ENCODE data around the gene WNT7A.
A peak's percentile ranks its signal among the peaks of the same experiment; 100 is the strongest.
"Not testable (repeated sequence)": the region's sequence is repeated elsewhere in the genome, so short reads cannot be mapped to it uniquely, and the experiment has no call there.

Gene WNT7A

DNA sequence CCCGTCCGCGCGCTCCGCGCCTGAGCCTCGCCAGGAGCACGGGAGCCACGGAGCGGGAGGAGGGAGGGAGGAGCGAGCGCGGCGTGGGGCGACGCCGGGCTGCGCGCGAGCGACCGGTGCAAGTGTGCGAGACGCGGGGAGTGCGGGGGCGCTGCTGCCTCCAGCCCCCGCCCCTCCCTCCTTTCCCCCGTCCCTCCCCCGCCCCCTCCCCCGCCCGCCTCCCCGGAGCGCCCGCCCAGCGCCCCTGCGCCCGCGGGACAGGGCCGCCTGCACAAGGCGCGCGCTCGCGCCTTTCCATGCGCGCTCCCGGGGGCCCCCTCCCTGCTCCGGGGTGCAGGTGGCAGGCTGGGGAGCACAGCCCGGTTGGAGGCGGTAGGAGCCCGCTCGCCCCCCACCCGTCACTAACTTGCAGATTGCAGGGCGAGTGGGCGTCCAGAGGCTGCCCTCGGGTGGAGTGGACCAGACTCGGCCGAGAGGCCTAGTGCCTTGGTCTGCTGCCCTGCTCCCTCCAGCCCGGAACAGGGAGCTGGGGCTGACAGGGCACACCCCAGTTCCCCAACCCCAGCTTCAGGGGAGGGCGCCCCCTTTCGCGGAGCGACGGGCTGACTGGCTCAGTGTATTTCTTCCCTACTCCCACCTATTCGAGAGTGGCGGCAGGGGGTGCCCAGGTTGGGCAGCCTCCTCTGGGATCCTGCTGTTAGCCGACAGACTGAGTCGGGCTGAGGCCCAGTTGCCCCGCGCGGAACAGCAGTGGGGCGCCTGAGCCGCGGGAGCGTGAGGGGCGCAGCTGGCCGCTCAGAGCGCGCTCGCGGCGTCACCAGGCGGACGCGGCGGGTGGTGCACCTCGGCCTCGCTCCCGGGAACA, at the start of gene WNT7A:
WNT7A (minus strand) TSS at position 126 of the 865 bp plus-strand sequence. CDS start 255 bp downstream, outside the sequence.
- no peak for DNase-seq (ENCODE audit: low read depth in 2 of 2, low spot score in 1 of 2)

- not testable (repeated sequence) for DNase-seq (ENCODE audit: low read depth in 2 of 2, low spot score in 1 of 2)
These were observed 48.9 kb upstream of the WNT7A start for GRCh38 chr3:13928741-13929140.

DNA sequence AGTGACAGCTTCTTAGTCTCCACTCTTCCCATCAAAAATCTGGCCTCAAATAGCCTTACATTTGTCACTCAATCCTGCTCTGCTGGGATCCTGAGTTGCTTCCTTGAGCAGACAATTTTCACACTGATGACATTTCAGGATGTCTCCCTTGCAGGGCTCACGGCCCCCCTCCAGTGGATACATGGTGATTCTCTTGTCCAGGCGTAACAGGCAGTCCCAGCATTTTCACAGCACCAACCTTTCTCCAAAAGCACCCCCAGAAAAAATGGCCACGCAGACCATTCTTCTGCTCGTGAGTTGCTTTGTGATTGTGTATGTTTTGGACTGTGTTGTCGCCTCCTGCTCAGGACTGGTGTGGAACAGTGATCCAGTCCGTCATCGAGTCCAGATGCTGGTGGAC, 47.4 kb upstream of the WNT7A start:
- DNase-seq (ENCODE audit: low read depth in 2 of 2, low spot score in 1 of 2), result no peak

DNA sequence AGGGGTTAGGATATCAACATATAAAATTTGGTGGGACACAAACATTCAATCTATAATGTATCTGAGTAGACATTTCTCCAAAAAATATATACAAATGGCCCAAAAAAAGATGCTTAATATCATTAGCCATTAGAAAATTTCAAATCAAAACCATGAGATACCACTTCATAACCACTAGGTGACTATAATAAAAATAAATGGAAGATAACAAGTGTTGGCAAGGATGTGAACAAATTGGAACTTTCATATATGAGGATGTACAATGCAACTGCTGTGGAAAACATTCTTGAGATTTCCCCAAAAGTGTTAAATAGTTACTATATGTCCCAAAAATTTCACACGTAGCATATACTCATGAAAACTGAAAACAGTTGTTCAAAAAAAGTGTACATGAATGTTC, 36.5 kb upstream of the WNT7A start:
- no peak for DNase-seq (ENCODE audit: low read depth in 2 of 2, low spot score in 1 of 2)

DNA sequence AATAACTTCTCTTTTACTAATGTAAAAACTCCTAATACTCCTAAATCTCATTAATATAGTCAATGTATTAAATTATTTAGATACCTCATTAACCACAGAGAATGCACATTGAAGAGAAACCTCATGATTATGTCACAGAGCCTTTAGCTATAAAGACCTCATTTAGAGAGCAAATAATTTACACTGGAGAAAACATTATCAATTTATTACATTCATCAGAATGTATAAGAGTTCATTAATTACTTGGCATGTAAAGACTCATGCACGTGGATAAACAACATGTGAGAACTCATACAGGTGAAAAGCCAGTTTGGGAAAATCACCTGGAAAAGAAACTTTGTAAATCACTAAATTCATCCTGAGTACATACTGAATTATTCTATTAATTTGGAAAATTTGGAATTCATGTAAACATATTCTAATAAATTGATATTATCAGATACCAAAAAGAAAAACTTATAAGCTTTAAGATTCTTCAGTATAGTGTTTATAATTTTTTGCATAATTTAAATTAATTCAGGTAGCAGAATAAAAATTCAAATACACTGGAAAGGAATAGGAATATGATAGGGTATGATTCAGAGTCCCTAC, 22.9 kb upstream of the WNT7A start:
- DNase-seq (ENCODE audit: low read depth in 2 of 2, low spot score in 1 of 2), result no peak

GRCh38 chr3:13901935-13902584, 22.2 kb upstream of the WNT7A start:
- DNase-seq (ENCODE audit: low read depth in 2 of 2, low spot score in 1 of 2), result no peak

DNA sequence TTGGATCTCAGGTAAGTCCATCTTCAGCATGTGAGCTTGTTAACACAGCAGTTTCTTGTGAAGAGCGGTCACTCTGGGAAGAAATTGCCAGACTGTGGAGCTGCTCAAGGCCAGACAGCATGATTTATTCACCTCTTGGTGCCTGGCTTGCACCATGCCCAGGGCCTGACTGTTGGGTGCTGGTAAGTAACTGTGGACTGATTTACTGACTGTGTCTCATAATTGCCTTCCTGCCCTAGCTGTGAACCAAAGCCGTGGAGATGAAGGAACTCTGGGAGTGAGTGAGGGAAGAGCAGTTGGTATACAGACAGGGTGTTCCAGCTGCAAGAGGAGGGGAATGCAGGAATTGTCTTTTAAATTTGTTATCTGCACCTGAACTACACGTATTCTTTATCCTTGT, 18.5 kb upstream of the WNT7A start:
- no peak for DNase-seq (ENCODE audit: low read depth in 2 of 2, low spot score in 1 of 2)

DNA sequence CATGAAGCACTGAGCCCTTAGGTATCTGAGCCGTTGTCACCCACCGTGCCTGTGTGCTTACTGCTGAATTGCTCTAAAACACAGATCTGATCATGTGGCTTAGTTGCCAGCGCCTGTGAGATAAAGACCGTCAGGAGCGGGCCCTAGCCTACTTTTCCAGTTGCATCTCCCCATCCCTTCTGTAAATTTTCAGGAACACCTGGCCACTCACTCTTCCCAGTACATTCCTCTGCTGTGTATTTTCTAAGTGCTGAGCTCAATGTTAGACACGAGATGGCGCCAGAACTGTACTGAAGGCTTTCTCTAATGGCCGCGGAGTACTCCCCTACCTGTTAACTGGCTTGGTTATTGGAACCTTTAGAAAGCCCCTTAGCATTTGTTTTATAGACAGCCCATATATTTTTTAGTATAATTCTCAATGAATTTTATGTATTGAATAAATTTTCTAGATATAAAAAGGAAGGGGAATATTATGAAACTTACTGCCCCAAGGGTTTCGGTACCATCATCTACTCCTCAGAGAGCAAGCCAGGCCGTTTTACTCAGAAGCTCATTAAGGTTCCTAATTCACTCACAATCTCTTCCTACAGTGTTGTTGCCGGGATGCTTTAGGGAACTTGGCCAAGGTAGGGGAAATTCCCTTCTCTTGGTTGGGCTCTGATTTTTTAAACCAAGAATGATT, 16.7 kb upstream of the WNT7A start:
- DNase-seq (ENCODE audit: low read depth in 2 of 2, low spot score in 1 of 2), result peak in 1 of 2 donors; percentile 35

DNA sequence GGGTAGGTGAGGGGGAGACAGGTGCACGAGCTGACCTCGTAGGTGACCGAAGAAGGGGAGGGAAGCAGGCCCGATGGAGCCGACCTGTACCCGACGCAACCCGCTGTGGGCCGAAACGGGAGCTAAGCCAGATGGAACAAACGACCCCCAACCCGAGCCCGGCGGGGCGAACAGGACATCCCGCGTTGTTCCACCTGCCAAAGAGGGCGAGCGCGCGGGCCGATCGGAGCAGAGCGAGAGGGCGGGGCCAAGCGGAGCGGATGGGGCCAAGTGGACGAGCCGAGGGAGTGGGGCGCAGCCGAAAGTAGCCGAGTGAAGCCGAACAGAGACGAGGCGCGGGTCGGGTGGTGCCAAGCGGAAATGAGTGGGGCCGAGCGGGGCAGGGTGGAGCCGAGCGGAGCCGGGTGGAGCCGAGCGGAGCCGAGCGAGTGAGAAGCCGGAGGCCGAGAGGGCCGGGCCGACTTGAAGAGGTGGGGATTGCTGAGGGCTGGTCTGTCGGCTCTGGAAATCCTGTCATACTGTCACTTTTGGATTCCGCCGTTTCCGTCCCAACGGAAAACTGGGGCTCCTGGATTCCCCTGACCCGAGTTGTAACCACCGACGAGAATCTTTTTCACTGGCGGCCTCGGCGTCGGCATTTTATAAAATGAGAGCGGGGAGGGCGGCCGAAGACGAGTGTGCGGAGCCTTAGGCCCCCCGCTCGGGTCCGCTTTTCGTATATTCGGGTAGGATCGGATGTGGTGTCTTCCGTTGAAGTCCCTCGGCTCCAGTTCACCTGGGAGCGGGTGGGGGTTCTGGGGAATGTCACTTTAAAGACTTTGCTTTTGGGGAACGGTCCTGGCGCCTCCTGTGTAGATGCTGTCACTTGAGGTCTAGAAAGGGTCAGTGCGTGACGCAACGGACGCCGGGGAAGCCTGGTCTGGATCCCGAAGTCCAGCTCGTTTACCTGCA, 15.6 kb upstream of the WNT7A start:
- DNase-seq (ENCODE audit: low read depth in 2 of 2, low spot score in 1 of 2), result peak; percentile 68 to 82

DNA sequence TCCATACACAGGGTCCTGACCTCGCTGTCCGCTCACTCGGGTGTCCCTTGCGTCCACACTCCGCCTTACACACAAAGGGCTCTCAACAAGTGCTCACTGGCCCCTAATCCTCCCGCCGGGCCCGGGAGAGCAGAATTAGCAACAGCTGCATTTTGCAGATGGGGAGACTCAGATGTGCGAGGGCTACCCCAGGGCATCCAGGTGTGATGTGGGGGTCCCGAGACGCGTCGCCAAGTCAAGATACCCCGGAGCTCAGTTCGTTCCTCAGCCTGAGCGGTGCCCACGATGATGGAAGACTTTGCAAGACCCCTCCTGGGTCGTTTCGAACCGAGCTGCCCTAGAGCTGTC, 14.9 kb upstream of the WNT7A start:
- DNase-seq (ENCODE audit: low read depth in 2 of 2, low spot score in 1 of 2), result no peak

DNA sequence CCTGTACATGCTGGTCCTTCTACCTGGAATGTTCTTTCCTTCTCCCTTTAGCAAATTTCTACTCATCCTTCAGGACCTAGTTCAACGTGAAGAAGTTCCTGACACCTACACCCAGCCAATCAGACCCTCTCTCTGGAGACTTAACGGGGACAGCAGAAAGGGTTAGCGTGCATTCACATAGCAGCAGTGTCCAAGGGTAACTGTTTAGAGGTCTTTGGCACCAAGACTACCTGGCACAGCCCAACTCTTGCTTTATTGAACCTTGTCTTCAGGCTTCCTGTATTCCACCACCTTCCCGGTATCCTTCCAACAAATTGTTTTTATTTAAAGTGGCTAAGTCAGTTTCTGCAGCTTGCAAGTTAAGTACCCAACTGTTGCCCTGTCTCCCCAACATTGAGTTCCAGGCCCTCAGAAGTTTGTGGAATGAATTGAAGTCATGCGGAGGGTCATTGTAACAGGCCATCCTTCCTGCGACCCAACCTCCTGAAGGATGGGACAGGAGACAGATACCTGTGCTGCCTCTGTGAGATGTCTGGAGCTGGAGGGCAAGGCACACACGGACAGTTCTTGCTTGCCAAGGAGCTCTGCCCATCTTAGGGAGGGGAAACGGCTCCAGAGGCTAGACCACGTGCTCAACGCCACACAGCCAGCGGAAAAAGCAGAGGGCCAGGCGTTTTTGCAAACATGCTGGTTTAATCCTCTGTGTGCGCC, 14.4 kb upstream of the WNT7A start:
- no peak for DNase-seq (ENCODE audit: low read depth in 2 of 2, low spot score in 1 of 2)

- no peak for DNase-seq (ENCODE audit: low read depth in 2 of 2, low spot score in 1 of 2)
These were observed 12.4 kb upstream of the WNT7A start for GRCh38 chr3:13892304-13892703.

GRCh38 chr3:13891492-13892073, 11.7 kb upstream of the WNT7A start:
- DNase-seq (ENCODE audit: low read depth in 2 of 2, low spot score in 1 of 2), result no peak

DNA sequence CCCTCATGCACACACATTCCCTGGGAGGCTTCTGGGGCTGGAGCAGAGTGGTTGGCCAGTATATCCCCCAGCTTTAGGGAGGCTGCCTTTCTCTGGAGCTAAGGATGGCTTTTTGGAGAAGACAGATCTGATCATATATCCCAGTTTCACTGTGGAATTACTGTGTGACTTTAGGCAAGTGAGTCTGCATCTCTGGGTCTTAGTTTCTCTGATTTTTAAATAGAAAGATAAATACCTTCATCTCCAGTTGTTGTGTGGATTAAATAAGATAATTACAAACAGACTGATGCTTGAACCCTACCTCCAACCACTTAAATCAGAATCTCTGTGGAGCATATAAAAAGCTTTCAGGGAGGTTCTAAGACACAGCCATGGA, 11.1 kb upstream of the WNT7A start:
- no peak for DNase-seq (ENCODE audit: low read depth in 2 of 2, low spot score in 1 of 2)

DNA sequence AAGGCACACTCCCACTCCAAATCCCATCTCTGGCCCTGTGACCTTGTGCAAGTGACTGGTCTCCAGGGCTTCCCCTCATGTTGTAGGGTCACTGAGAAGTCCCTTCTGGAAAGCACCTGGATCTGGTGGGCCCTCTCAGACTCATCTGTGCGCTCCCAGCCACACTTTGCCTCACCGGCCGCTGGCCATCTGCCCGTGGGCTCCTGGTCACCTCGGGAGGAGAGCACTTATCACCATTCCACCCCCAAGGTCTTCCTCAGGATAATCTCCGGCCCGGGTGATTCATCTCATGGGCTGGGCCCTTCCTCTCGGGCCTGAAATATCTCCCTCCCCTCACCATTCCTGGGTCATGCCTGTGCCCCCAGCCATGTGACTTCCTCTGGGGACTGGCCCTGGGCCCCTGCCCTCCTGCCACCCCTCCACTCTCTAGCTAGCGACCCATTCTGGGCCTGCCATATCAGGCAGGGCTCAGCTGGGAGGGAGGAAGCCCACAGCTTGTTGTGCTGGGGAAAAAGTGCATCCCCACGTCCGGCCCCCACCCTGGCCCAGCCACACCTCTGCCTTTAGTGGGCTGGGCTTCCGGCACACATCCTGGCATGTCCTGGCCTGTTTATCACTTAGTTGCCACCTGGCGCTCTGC, 10.6 kb upstream of the WNT7A start:
- no peak for DNase-seq (ENCODE audit: low read depth in 2 of 2, low spot score in 1 of 2)

- no peak for DNase-seq (ENCODE audit: low read depth in 2 of 2, low spot score in 1 of 2)
These were observed 8.7 kb upstream of the WNT7A start for GRCh38 chr3:13888576-13888975.

DNA sequence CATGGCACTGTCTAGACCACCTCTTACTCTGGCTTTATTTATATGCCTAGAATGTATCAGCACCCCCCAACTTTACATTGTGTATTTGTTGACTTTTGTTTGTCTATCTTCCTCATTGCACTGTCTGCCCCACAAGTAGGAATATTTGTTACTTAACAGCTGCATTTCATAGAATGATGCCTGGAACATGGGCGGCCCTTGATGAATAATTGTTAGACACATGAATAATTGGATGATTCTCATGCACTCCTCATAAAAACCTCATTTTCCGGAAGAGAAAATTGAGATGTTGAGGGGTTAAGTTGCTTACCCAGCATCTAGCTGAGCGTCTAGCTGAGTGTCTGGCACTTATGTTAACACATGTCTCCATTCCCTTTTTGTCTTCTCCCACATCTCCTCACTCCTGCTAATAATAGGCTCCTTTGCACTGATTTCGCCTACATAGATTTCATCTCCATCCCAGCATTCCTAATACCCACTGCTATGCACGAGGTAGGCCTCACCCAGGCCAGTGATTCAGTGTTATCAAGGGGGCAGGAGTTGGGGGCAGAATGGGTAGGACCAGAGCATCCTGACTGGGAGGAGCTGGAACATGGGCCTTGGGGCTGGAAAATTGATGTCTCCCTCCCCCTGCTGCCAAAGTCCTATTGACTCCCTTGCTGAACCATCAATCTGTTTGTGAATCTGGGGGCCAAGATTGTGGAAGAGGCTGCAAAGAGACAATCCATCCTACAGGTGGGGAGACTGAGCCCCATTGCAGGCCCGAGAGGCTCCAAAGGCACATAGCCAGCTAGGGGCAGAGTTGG, 7.8 kb upstream of the WNT7A start:
- DNase-seq (ENCODE audit: low read depth in 2 of 2, low spot score in 1 of 2), result no peak

- no peak for DNase-seq (ENCODE audit: low read depth in 2 of 2, low spot score in 1 of 2)
These were observed 6.8 kb upstream of the WNT7A start for GRCh38 chr3:13886593-13887129.

Measured in stimulated activated CD8-positive, alpha-beta memory T cell treated with anti-CD3 and anti-CD28 coated beads, Interleukin-4, amount 100 ng/mL, for 1 hour (primary cell).